Fibroblast of skin of right quadriceps (primary cell): ENCODE results near the gene C8A.

ENCODE experiments used
- DNase-seq: peaks from one replicate; pipeline ENCODE4 v3.0.0-alpha.2; 2013

C8A gene

GRCh38 chr1:56897150-56898004 is 42.8 kb downstream of the C8A start:
- DNase-seq: no peak

- DNase-seq: no peak
Measured at GRCh38 chr1:56898005-56898373, 43.4 kb downstream of the C8A start.

GRCh38 chr1:56898879-56899278 is 44.3 kb downstream of the C8A start:
- no peak for DNase-seq

- DNase-seq: no peak
Measured at GRCh38 chr1:56901716-56902115, 47.1 kb downstream of the C8A start.

GRCh38 chr1:56903778-56904177 is 49.2 kb downstream of the C8A start:
- DNase-seq: no peak

GRCh38 chr1:56904663-56905397 is 50.2 kb downstream of the C8A start:
- peak; percentile 79 for DNase-seq

GRCh38 chr1:56905667-56906066 is 51.1 kb downstream of the C8A start:
- DNase-seq: no peak

GRCh38 chr1:56908619-56909221 is 54.1 kb downstream of the C8A start:
- DNase-seq: peak; percentile 87

GRCh38 chr1:56910441-56910985 is 55.9 kb downstream of the C8A start:
- DNase-seq: no peak

- DNase-seq: peak; percentile 93
Measured at GRCh38 chr1:56911098-56911938, 56.7 kb downstream of the C8A start.

GRCh38 chr1:56912325-56912724 is 57.7 kb downstream of the C8A start:
- DNase-seq: no peak

- no peak for DNase-seq
Measured at GRCh38 chr1:56915960-56916359, 61.4 kb downstream of the C8A start.

- no peak for DNase-seq
Measured at GRCh38 chr1:56916630-56917029, 62.0 kb downstream of the C8A start.

GRCh38 chr1:56917356-56917755 is 62.8 kb downstream of the C8A start:
- DNase-seq: no peak

- peak; percentile 66 for DNase-seq
Measured at GRCh38 chr1:56920591-56921001, 66.0 kb downstream of the C8A start.

- peak; percentile 17 for DNase-seq
Measured at GRCh38 chr1:56921479-56921878, 66.9 kb downstream of the C8A start.

GRCh38 chr1:56922070-56922469 is 67.5 kb downstream of the C8A start:
- no peak for DNase-seq

- DNase-seq: no peak
Measured at GRCh38 chr1:56922507-56922906, 67.9 kb downstream of the C8A start.

- no peak for DNase-seq
Measured at GRCh38 chr1:56923201-56923600, 68.6 kb downstream of the C8A start.

- DNase-seq: no peak
Measured at GRCh38 chr1:56924116-56924515, 69.5 kb downstream of the C8A start.

- DNase-seq: no peak
Measured at GRCh38 chr1:56925193-56925592, 70.6 kb downstream of the C8A start.

- DNase-seq: no peak
Measured at GRCh38 chr1:56927171-56927570, 72.6 kb downstream of the C8A start.

GRCh38 chr1:56927986-56928385 is 73.4 kb downstream of the C8A start:
- no peak for DNase-seq
